ENCODE measurements around the gene KCND1. TPM values are rescaled to one million over a fixed set of nuclear protein-coding genes. Genes with fewer than 3 reads are reported as not detected.

Gene KCND1
- total RNA-seq, 4 donors from 2014 or later: 2.1 to 7.5 (median 4.2) TPM

GRCh38 chrX:48948589-48948988 lies 23.1 kb downstream of the KCND1 start:
- 92% methylated on average over 1 of the region's 1 CpG; no CpG with 5 or more reads in 1 of the 2 donors for WGBS, 2 donors
- Histone ChIP-seq H3K27ac (no peak overlapping the region), H3K36me3 (no peaks in the 10 kb centered on the region), H3K4me1 (peaks cover 0 to 21% (median 2%) of the 10 kb centered on the region in 4 donors), H3K27me3 (no peaks in the 10 kb centered on the region), H3K4me3 (no peak overlapping the region), H3K9me3 (no peaks in the 10 kb centered on the region)
- DNase-seq (ENCODE audit: low spot score in 2 of 2): no peak
- no peak for TF ChIP-seq POLR2A (IDR thresholded peaks at IDR 0.05)
- TF ChIP-seq EP300 (IDR thresholded peaks at IDR 0.05): no peak
- no peak for TF ChIP-seq CTCF (IDR thresholded peaks at IDR 0.05)

GRCh38 chrX:48945517-48946348 lies 25.9 kb downstream of the KCND1 start:
- TF ChIP-seq CTCF (IDR thresholded peaks at IDR 0.05) (peak; percentile 45 to 62 (median 56)), EP300 (IDR thresholded peaks at IDR 0.05) (no peak)
- H3K4me1 ChIP-seq: peaks cover 0 to 24% (median 1%) of the 10 kb centered on the region in 4 donors
- no peaks in the 10 kb centered on the region for H3K9me3 ChIP-seq
- H3K27ac ChIP-seq: no peak overlapping the region
- H3K36me3 ChIP-seq: no peaks in the 10 kb centered on the region
- H3K4me3 ChIP-seq: no peak overlapping the region
- no peak for DNase-seq (ENCODE audit: low spot score in 2 of 2)
- 54% methylated on average over 6 to 8 of the region's 8 CpGs for WGBS, 2 donors
- H3K27me3 ChIP-seq: no peaks in the 10 kb centered on the region

- Histone ChIP-seq H3K36me3 (no peaks in the 10 kb centered on the region), H3K27me3 (no peaks in the 10 kb centered on the region), H3K27ac (no peak overlapping the region), H3K4me3 (no peak overlapping the region), H3K4me1 (peaks cover 0 to 35% (median 6%) of the 10 kb centered on the region in 4 donors), H3K9me3 (no peaks in the 10 kb centered on the region)
- DNase-seq (ENCODE audit: low spot score in 2 of 2): no peak
- TF ChIP-seq POLR2A (IDR thresholded peaks at IDR 0.05) (no peak), CTCF (IDR thresholded peaks at IDR 0.05) (no peak), EP300 (IDR thresholded peaks at IDR 0.05) (no peak)
- whole genome bisulfite sequencing, 2 donors: 59 to 62% methylated on average over 2 of the region's 2 CpGs
Observed at GRCh38 chrX:48942895-48943294, 28.7 kb downstream of the KCND1 start.

GRCh38 chrX:48940404-48940955 lies 31.2 kb downstream of the KCND1 start:
- H3K36me3 ChIP-seq: no peaks in the 10 kb centered on the region
- TF ChIP-seq CTCF (IDR thresholded peaks at IDR 0.05) (no peak), EP300 (IDR thresholded peaks at IDR 0.05) (no peak), POLR2A (IDR thresholded peaks at IDR 0.05) (no peak)
- no peak overlapping the region for H3K4me3 ChIP-seq
- 70 to 83% methylated on average over 2 of the region's 2 CpGs for WGBS, 2 donors
- no peaks in the 10 kb centered on the region for H3K27me3 ChIP-seq
- no peaks in the 10 kb centered on the region for H3K9me3 ChIP-seq
- peaks cover 0 to 40% (median 6%) of the 10 kb centered on the region in 4 donors for H3K4me1 ChIP-seq
- no peak for DNase-seq (ENCODE audit: low spot score in 2 of 2)
- peak overlapping the region in 1 of 4 donors; percentile 45 for H3K27ac ChIP-seq

Measured in tibial nerve (tissue), 4 donors.